Panc1 (cell line): ENCODE measurements around the gene ZNF140. TPM values are rescaled to one million over a fixed set of nuclear protein-coding genes. Genes with fewer than 3 reads are reported as not detected.

ENCODE experiments used
- ATAC-seq: fragments of 200-7000 bp; cut with Tn5 transposase; 2 replicates; pipeline ENCODE4 v1.9.1; 2020; ENCODE audit warnings: mild to moderate bottlenecking, moderate library complexity
- BruUV-seq: library from RNA; stranded (reverse); fragments of 400-500 nt; replicated peaks from 2 replicates; lab custom pipeline; 2021; lab: Mats Ljungman, UMichigan
- CTCF ChIA-PET: fragments of 300-600 bp; sonication (Branson Sonifier 250); formaldehyde crosslinking; loops from one replicate; lab custom pipeline; 2022; ENCODE audit warnings: antibody characterized with exemption; lab: Charles Lee
- POLR2A ChIA-PET: fragments of 300-600 bp; sonication (Branson Sonifier 250); formaldehyde crosslinking; loops from one replicate; lab custom pipeline; 2022; ENCODE audit warnings: antibody characterized with exemption; lab: Charles Lee
- DNase-seq: peaks from one replicate; pipeline ENCODE4 v3.0.0-alpha.2; 2010; ENCODE audit warnings: low read depth, low spot score
- H3K27ac ChIP-seq: 2 replicates; pipeline ENCODE4 v1.5.1; 2011; ENCODE audit warnings: mild to moderate bottlenecking, low read length, inconsistent platforms
- H3K27me3 ChIP-seq: fragments of 200-500 bp; sonication (Bioruptor generic); 2 replicates; pipeline ENCODE4 v1.6.0; 2014; ENCODE audit warnings: low read length, inconsistent platforms; ENCODE audit not compliant: control insufficient read depth, insufficient read depth
- H3K36me3 ChIP-seq: fragments of 200-500 bp; sonication (Bioruptor generic); 2 replicates; pipeline ENCODE4 v1.5.1; 2014; ENCODE audit warnings: inconsistent platforms, mild to moderate bottlenecking, low read length, moderate library complexity; ENCODE audit not compliant: control insufficient read depth, insufficient read depth
- H3K4me1 ChIP-seq: 2 replicates; pipeline ENCODE4 v1.5.1; 2011; ENCODE audit warnings: inconsistent platforms, mild to moderate bottlenecking, low read length, moderate library complexity; ENCODE audit not compliant: control insufficient read depth, insufficient read depth
- H3K4me3 ChIP-seq, 2 experiments: 2 replicates each; pipeline ENCODE4 v1.5.1; 2011 to 2012; ENCODE audit warnings: low read depth in 2 of 2, low read length in 2 of 2, mild to moderate bottlenecking in 2 of 2, inconsistent platforms in 1 of 2, moderate library complexity in 1 of 2
- H3K9me3 ChIP-seq: fragments of 200-500 bp; sonication (Bioruptor generic); 2 replicates; pipeline ENCODE4 v1.5.1; 2014; ENCODE audit warnings: low read depth, mild to moderate bottlenecking, inconsistent platforms, low read length, moderate library complexity; ENCODE audit not compliant: control insufficient read depth, insufficient read depth
- POLR2AphosphoS5 ChIP-seq: IDR thresholded peaks from 2 replicates; pipeline ENCODE4 v1.6.1; 2012; ENCODE audit warnings: mild to moderate bottlenecking, low read depth, low read length, moderate library complexity
- REST ChIP-seq, 2 experiments: IDR thresholded peaks; 2 replicates each; pipeline ENCODE4 v1.6.1; 2011 to 2012; ENCODE audit warnings: low read depth in 2 of 2, control low read depth in 1 of 2, low read length in 1 of 2, mild to moderate bottlenecking in 1 of 2, moderate library complexity in 1 of 2; ENCODE audit not compliant: insufficient read depth in 1 of 2
- SIN3A ChIP-seq: IDR thresholded peaks from 2 replicates; pipeline ENCODE4 v1.6.1; 2012; ENCODE audit warnings: low read depth, mild to moderate bottlenecking, low read length, moderate library complexity, borderline replicate concordance; ENCODE audit not compliant: insufficient read depth
- TCF7L2 ChIP-seq: IDR thresholded peaks from 2 replicates; pipeline ENCODE4 v1.6.1; 2011; ENCODE audit warnings: mild to moderate bottlenecking, low read depth, low read length, inconsistent platforms
- in situ Hi-C: cut with HindIII; loops from 2 replicates; pipeline ENCODE4 v1.10.0; 2016; ENCODE audit warnings: low sequenced_read_pairs, low pct_unique_long_range_greater_than_20kb
- intact Hi-C: fragments of 100-400 bp; cut with micrococcal nuclease; formaldehyde crosslinking; loops from one replicate; pipeline ENCODE4 v1.10.0; 2022; ENCODE audit not compliant: unreplicated experiment
- total RNA-seq: library from RNA; stranded (reverse); gene quantifications from one replicate; pipeline ENCODE4 v1.2.1, GENCODE V29; 2021; ENCODE audit not compliant: unreplicated experiment
- TF ChIP-seq, protein P1 (sequence below): fragments of 450-650 bp; IDR thresholded peaks from 2 replicates; pipeline ENCODE4 v1.5.1; 2017; ENCODE audit warnings: mild to moderate bottlenecking

ZNF140 gene
- total RNA-seq, 1 experiment from 2014 or later, result 14.3 TPM

DNA sequence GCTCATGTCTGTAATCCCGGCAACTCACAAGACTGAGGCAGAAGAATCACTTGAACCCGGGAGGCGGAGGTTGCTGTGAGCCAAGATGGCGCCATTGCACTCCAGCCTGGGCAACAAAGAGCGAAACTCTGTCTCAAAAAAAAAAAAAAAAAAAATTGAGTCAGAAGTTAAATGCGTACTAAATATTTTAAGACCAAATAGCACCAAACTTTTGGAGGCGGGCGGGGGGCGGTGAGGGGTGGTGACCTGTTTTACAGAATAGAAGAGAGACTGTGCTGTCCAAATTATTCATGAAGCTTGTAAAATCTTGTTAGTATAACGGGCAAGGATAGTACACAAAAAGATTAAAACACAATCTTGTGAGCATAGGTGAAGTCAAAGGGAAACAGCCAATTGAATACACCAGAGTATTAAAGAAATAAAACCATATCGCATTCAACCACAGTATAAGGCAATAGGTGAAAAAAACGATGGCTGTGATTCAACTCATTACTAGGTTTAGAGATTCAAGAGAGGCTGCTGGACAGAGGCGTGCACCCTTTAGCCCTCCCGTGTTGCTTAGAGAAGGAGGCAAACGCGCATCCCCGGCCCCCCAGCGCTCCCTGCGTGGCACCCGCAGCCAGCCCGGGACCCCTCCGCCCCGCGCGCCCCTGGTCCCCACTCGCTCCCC lies 48.8 kb downstream of the ZNF140 start:
- Histone ChIP-seq H3K4me3 (peak overlapping the region; percentile 89 to 99), H3K27me3 (no peaks in the 10 kb centered on the region), H3K4me1 (peaks cover 6% of the 10 kb centered on the region; the same call in 1 of the 2 replicates), H3K36me3 (no peaks in the 10 kb centered on the region; the same call in 1 of the 2 replicates), H3K9me3 (peaks cover 63% of the 10 kb centered on the region), H3K27ac (peak overlapping the region; percentile 76)
- no TSS peak for BruUV-seq
- in situ Hi-C loops, result no loop called here
- intact Hi-C loops, result no loop called here
- ChIA-PET CTCF (no interaction called here), POLR2A (no interaction called here)
- TF ChIP-seq POLR2AphosphoS5, result no peak
- TF ChIP-seq REST (IDR thresholded peaks at IDR 0.05; ENCODE audit: insufficient read depth in 1 of 2, low read depth in 2 of 2, low read length in 1 of 2), result peak; percentile 40 to 56; a peak in 1 of 4 replicates
- DNase-seq, result no peak
- ATAC-seq, result peak; percentile 59

DNA sequence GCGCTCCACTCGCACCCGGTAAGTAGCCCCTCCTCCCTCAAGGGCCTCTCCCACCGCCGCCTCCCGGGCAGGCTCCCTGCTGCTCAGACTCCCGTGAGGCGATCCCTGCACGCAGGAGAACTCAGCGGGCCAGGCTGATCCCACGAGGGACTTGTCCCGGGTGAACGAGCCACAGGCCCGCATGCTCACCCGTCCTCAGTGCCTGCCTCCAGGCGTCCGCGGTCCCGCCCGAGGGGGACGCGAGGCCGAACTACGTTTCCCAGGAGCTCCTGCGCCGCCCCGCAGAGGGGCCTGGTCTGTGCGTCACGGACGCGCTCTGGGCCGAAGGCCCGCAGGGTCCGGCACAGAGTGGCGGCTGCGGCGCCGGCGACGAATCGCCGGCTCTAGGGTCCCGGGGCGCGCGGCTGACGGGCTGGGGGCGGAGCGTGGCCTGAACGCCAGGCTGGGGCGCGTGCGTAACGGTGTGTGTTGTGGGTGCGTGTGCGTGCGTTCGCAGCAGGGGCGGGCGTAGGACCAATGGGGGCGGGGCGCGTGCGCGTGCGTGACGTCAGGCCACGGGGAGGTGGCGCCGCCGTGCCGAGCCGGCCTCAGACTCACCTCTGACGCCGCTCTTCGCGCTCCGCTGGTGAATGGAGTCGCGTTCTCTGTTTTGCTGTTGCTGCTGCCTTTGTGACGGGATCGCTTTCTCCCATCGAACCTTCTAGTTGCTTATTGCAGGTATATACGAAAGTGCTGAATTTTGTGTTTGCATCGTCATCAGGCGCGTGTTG lies 49.5 kb downstream of the ZNF140 start, which contains the start of the genes ZNF10 and ZNF891:
ZNF10 (plus strand) TSS at position 590 of the 770 bp plus-strand sequence. CDS start 13,866 bp downstream, outside the sequence.
ZNF891 (minus strand) TSS at position 237 of the 770 bp plus-strand sequence. CDS start 8,356 bp downstream, outside the sequence.
- Histone ChIP-seq H3K27me3 (no peaks in the 10 kb centered on the region), H3K4me3 (peak within 1 kb of the TSS; percentile 89 to 99), H3K4me1 (peaks cover 6% of the 10 kb centered on the region; the same call in 1 of the 2 replicates), H3K9me3 (peaks cover 55% of the 10 kb centered on the region), H3K27ac (peak within 1 kb of the TSS; percentile 92), H3K36me3 (no peaks in the 10 kb centered on the region; the same call in 1 of the 2 replicates)
- POLR2A ChIA-PET, result no interaction called here
- CTCF ChIA-PET, result no interaction called here
- ATAC-seq (peak; percentile 98), DNase-seq (peak; percentile 72)
- no TSS peak for BruUV-seq
- in situ Hi-C loops, result no loop called here
- no peak for TF ChIP-seq REST (IDR thresholded peaks at IDR 0.05; ENCODE audit: insufficient read depth in 1 of 2, low read depth in 2 of 2, low read length in 1 of 2)
- peak; percentile 33; the same call in 1 of the 2 replicates for TF ChIP-seq TCF7L2
- TF ChIP-seq, protein P1, sequence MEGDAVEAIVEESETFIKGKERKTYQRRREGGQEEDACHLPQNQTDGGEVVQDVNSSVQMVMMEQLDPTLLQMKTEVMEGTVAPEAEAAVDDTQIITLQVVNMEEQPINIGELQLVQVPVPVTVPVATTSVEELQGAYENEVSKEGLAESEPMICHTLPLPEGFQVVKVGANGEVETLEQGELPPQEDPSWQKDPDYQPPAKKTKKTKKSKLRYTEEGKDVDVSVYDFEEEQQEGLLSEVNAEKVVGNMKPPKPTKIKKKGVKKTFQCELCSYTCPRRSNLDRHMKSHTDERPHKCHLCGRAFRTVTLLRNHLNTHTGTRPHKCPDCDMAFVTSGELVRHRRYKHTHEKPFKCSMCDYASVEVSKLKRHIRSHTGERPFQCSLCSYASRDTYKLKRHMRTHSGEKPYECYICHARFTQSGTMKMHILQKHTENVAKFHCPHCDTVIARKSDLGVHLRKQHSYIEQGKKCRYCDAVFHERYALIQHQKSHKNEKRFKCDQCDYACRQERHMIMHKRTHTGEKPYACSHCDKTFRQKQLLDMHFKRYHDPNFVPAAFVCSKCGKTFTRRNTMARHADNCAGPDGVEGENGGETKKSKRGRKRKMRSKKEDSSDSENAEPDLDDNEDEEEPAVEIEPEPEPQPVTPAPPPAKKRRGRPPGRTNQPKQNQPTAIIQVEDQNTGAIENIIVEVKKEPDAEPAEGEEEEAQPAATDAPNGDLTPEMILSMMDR, result no peak
- peak; percentile 85; the same call in 1 of the 2 replicates for TF ChIP-seq SIN3A
- TF ChIP-seq POLR2AphosphoS5, result peak; percentile 93
- intact Hi-C loops, result no loop called here
